Lung (tissue), 12 donors: ENCODE measurements around the gene NFIL3. TPM values are rescaled to one million over a fixed set of nuclear protein-coding genes. Genes with fewer than 3 reads are reported as not detected.

Source experiments
- ATAC-seq: fragments of 200-7000 bp; cut with Tn5 transposase; one replicate; pipeline ENCODE4 v1.9.1; 2020; ENCODE audit warnings: moderate number of reproducible peaks; ENCODE audit not compliant: insufficient read depth, low FRiP score
- DNase-seq, 3 donors: peaks; one replicate each; pipeline ENCODE4 v3.0.0-alpha.2; 2013 to 2017
- H3K27ac ChIP-seq, 2 donors: one replicate each; pipeline ENCODE4 v1.5.1; 2013; ENCODE audit warnings: mild to moderate bottlenecking in 2 of 2, moderate library complexity in 2 of 2, control low read depth in 1 of 2, inconsistent platforms in 1 of 2, low read depth in 1 of 2, low read length in 1 of 2
- H3K27me3 ChIP-seq, 3 donors: one replicate each; pipeline ENCODE4 v1.5.1; 2013; ENCODE audit warnings: low read length in 2 of 3; ENCODE audit not compliant: control insufficient read depth in 3 of 3, insufficient read depth in 3 of 3
- H3K36me3 ChIP-seq, 4 donors: one replicate each; pipeline ENCODE4 v1.5.1; 2013; ENCODE audit warnings: low read length in 4 of 4, mild to moderate bottlenecking in 1 of 4, moderate library complexity in 1 of 4; ENCODE audit not compliant: control insufficient read depth in 4 of 4, insufficient read depth in 4 of 4
- H3K4me1 ChIP-seq, 5 donors: one replicate each; pipeline ENCODE4 v1.5.1; 2013; ENCODE audit warnings: low read length in 5 of 5, mild to moderate bottlenecking in 2 of 5, moderate library complexity in 1 of 5; ENCODE audit not compliant: control insufficient read depth in 5 of 5, insufficient read depth in 5 of 5
- H3K4me3 ChIP-seq: one replicate; pipeline ENCODE4 v1.5.1; 2013; ENCODE audit warnings: mild to moderate bottlenecking, control low read depth, moderate library complexity
- H3K9ac ChIP-seq, 2 donors: one replicate each; pipeline ENCODE4 v1.5.1; 2013; ENCODE audit warnings: low read length in 2 of 2, control low read depth in 1 of 2; ENCODE audit not compliant: insufficient read depth in 1 of 2
- H3K9me3 ChIP-seq, 4 donors: one replicate each; pipeline ENCODE4 v1.5.1; 2013; ENCODE audit warnings: low read length in 3 of 4, mild to moderate bottlenecking in 1 of 4, moderate library complexity in 1 of 4; ENCODE audit not compliant: control insufficient read depth in 4 of 4, insufficient read depth in 3 of 4
- CTCF ChIP-seq: IDR thresholded peaks from 2 replicates; pipeline ENCODE4 v1.5.1; 2012; ENCODE audit warnings: mild to moderate bottlenecking; ENCODE audit errors: control extremely low read depth, extremely low read depth
- WGBS, 2 donors: extraction: QIAGEN DNeasy Blood & Tissue Kit; methylation state at CpG; one replicate each; pipeline ENCODE4 v1.1.7; 2013; 5-methylcytosine and 5-hydroxymethylcytosine counted together
- polyA plus RNA-seq, 2 donors: library from polyadenylated mRNA; stranded (reverse); fragments of 200-250 nt; gene quantifications; one replicate each; pipeline ENCODE4 v1.2.1, GENCODE V29; 2013
- total RNA-seq, 2 donors: library from RNA; depleted of rRNA in 1 of 2; stranded (reverse); fragments of >200 nt in 1 of 2; gene quantifications; one replicate each; pipeline ENCODE4 v1.2.1, GENCODE V29; 2014 to 2021
- donor health status: control.
- donor health status: control.
- donor health status: Bipolar disorder and iron deficiency.
- donor health status: healthy.
- donor health status: DM: yes; HTN: yes; CAD: no.

The NFIL3 gene
- total and polyA plus RNA-seq, 4 donors = 13.1 to 75.3 (median 48.4) TPM

GRCh38 chr9:91427873-91428272 is 4.2 kb upstream of the NFIL3 start:
- Histone ChIP-seq H3K9me3 (peaks cover 0 to 1% (median 0%) of the 10 kb centered on the region in 4 donors), H3K36me3 (no peaks in the 10 kb centered on the region), H3K4me3 (no peak overlapping the region), H3K27ac (peak overlapping the region in 1 of 2 donors; percentile 49), H3K4me1 (peaks cover 0 to 17% (median 6%) of the 10 kb centered on the region in 5 donors), H3K27me3 (no peaks in the 10 kb centered on the region), H3K9ac (no peak overlapping the region)
- ATAC-seq (no peak), DNase-seq (no peak)
- TF ChIP-seq CTCF = no peak
- 67 to 69% methylated on average over 2 of the region's 2 CpGs for WGBS, 2 donors

GRCh38 chr9:91426123-91426745 is 2.6 kb upstream of the NFIL3 start:
- DNase-seq = peak in 2 of 3 donors; percentile 52 to 63
- peaks cover 0 to 24% (median 6%) of the 10 kb centered on the region in 5 donors for H3K4me1 ChIP-seq
- no peak overlapping the region for H3K4me3 ChIP-seq

GRCh38 chr9:91425271-91425670 is 1.6 kb upstream of the NFIL3 start:
- no peak overlapping the region for H3K4me3 ChIP-seq
- peaks cover 0 to 32% (median 9%) of the 10 kb centered on the region in 5 donors for H3K4me1 ChIP-seq
- no peaks in the 10 kb centered on the region for H3K36me3 ChIP-seq
- ATAC-seq (no peak), DNase-seq (no peak)
- no peak for TF ChIP-seq CTCF
- H3K27ac ChIP-seq = peak overlapping the region in 1 of 2 donors; percentile 100
- no peaks in the 10 kb centered on the region for H3K27me3 ChIP-seq
- 36 to 63% methylated on average over 9 of the region's 9 CpGs for WGBS, 2 donors
- H3K9me3 ChIP-seq = peaks cover 0 to 1% (median 0%) of the 10 kb centered on the region in 4 donors
- no peak overlapping the region for H3K9ac ChIP-seq

More at GRCh38 chr9:91426123-91426745, 2.6 kb upstream of the NFIL3 start:
- peaks cover 0 to 1% (median 0%) of the 10 kb centered on the region in 4 donors for H3K9me3 ChIP-seq
- WGBS, 2 donors = 28 to 29% methylated on average over 3 of the region's 3 CpGs
- TF ChIP-seq CTCF = peak; percentile 33
- no peak overlapping the region for H3K27ac ChIP-seq
- no peak for ATAC-seq
- no peaks in the 10 kb centered on the region for H3K36me3 ChIP-seq
- H3K27me3 ChIP-seq = no peaks in the 10 kb centered on the region
- H3K9ac ChIP-seq = no peak overlapping the region
